Measurements from ENCODE around the gene TAS1R3.

TAS1R3 gene

DNA sequence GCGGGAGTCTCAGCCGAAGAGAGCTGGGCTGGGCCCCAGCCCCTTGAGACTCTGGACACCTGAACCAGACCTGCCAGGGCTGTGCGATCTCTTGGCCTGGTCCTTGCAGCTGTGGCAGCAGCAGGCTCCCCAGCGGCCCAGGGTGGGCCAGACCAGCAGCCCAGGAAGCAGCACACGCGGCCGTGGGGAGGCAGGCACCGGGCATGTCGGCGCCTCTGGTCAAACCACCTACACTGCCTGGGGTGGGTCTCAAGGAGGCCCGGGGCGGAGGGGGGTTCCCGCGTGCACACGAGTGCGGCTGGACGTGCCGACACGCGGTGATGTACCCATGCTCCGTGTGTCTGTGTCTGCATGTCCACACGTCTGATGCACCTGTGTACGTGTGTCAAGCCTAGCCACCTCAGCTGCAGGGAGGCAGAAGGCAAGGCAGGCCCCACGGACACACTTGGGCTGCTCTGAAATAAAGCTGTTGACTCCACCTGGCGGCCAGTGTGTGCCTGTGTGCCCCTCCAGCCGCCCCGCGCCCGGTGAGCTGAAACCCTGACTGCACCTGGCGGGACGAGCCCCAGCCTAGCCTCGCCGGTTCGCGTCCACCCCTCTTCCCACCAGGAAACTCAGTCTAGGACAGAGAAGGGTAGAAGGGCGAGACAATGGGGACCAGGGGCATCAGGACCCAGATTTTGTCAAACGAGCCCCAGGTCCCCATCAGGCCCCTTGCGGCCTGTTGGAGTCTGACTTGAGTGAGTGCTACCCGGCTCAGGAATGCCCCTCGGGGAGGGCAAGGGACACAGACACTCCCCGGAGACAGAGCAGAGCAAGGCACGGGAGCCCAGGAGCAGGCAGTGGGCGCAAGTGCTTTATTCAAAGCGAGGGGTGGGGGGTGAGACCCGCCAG, 39.3 kb upstream of the TAS1R3 start:
- DNase-seq (ENCODE audit: low read depth in 2 of 2): peak; percentile 73 to 74
- TF ChIP-seq, protein P1, sequence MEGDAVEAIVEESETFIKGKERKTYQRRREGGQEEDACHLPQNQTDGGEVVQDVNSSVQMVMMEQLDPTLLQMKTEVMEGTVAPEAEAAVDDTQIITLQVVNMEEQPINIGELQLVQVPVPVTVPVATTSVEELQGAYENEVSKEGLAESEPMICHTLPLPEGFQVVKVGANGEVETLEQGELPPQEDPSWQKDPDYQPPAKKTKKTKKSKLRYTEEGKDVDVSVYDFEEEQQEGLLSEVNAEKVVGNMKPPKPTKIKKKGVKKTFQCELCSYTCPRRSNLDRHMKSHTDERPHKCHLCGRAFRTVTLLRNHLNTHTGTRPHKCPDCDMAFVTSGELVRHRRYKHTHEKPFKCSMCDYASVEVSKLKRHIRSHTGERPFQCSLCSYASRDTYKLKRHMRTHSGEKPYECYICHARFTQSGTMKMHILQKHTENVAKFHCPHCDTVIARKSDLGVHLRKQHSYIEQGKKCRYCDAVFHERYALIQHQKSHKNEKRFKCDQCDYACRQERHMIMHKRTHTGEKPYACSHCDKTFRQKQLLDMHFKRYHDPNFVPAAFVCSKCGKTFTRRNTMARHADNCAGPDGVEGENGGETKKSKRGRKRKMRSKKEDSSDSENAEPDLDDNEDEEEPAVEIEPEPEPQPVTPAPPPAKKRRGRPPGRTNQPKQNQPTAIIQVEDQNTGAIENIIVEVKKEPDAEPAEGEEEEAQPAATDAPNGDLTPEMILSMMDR (IDR thresholded peaks at IDR 0.05; ENCODE audit: low read depth, low read length): peak; percentile 65
- H3K4me3 ChIP-seq (replicated peaks in 1 of 2; ENCODE audit: low read depth in 2 of 2, low read length in 2 of 2): no peak overlapping the region

DNA sequence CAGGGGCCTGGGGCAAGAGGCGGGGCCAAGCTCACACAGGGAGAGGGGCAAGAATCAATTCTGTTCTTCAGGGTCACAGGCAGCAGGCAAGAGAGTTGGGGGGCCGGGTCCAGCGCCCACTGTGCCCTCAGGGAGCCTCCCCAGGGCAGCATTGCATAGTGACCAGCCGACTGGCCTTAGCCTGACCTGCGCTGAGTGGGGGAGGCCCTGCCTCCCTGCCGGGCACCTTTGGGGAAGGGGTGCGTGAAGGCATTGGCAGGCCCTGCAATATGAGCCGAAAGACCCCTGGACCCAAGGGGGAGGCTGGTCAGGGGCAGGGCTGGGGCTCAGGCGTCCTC, 38.7 kb upstream of the TAS1R3 start:
- H3K4me3 ChIP-seq (replicated peaks in 1 of 2; ENCODE audit: low read depth in 2 of 2, low read length in 2 of 2): no peak overlapping the region
- no peak for DNase-seq (ENCODE audit: low read depth in 2 of 2)
- TF ChIP-seq, protein P1 (IDR thresholded peaks at IDR 0.05; ENCODE audit: low read depth, low read length): no peak

DNA sequence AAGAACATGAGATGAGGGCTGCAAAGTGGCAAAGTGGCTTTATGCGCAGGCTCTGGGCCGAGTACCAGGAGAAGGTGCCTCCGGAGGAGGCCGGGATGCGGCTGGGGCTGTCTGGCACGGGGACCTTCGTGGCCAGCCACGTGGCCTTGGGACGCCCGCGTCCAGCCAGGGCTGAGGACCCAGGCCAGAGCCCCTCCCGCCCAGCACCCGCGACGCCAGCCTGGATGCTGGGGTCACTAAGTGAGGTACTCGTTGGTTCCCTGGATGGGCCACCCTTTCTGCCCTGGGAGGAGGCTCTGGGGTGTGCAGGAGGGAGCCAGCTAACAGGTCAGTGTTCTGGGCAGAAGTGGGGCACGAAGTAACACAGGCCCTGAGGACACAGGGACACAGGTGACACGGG, 38.2 kb upstream of the TAS1R3 start:
- TF ChIP-seq, protein P1 (IDR thresholded peaks at IDR 0.05; ENCODE audit: low read depth, low read length): no peak
- no peak overlapping the region for H3K4me3 ChIP-seq (replicated peaks in 1 of 2; ENCODE audit: low read depth in 2 of 2, low read length in 2 of 2)
- no peak for DNase-seq (ENCODE audit: low read depth in 2 of 2)

DNA sequence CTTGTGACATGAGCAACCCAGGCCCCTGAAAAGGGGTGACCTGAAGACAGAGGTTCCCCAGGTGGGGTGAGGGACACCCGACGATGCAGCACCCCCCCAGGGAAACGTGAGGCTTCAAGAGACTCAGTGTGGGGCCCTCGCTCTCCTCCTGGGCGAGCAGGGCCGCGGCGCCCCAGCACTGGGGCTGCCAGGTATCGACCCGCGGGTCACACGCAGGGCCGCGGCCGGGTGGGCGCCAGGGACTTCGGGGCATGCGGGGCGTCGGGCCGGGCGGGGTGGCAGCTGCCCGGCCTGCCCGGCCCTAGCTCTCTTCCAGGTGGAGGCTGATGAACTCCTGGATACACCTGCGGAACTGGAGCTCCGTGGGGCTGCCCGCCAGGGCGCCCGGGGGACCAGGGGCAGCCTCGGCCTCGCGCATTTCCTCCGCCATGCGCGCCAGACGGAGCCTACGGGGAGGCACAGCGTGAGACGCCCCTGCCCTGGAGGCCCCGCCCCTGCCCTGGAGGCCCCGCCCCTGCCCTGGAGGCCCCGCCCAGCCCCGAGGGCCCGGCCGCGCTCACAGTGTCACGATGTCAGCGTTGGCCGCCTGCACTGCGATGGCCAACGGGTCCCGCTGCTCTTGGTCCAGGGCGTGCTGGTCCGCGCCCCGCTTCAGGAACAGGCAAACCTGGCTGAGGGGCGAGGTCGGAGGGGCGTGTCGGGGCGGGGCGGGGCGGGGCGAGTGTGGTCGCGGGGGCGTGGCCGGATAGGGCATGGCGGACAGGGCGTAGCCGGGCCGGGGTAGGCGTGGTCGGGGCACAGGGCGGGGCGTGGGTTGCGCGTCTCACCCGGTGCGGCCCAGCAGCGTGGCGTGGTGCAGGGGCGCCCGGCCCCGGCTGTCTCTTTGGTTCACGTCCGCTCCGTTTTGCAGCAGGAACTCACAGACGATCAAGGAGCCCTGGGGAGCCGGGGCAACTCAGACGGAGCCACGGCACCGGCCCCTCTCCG, 37.5 kb upstream of the TAS1R3 start:
- H3K4me3 ChIP-seq (replicated peaks in 1 of 2; ENCODE audit: low read depth in 2 of 2, low read length in 2 of 2): no peak overlapping the region
- no peak for DNase-seq (ENCODE audit: low read depth in 2 of 2)
- TF ChIP-seq, protein P1 (IDR thresholded peaks at IDR 0.05; ENCODE audit: low read depth, low read length): no peak

DNA sequence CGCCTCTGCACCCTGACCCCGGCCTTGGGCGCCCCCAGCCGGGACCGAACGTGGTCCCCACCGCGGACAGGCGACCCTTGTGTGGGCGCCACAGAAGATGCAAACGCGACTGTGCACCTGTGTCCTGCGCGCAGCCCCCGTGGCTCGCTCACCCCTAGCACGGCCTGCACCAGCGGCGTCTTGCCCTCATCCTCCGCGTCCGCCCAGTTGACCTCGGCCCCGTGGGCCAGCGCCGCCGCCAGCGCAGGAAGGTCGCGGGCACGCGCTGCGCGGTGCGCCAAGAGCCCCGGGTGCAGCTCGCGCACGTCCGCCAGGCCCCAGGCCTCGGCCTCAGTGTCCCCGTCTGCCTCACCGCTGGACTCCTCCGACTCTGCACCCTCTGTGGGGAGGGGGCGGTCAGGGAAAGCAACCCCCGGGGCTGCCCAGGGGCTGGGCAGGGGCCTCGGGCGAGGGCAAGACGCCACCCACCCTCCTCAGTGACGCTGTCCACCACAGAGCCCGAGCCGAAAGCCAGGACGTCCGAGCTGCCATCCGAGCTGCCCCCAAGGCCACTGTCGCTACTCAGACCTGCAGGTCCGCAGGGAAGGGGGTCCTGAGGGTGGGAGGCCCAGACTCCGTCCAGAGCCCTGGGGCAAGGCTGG, 36.7 kb upstream of the TAS1R3 start:
- no peak overlapping the region for H3K4me3 ChIP-seq (replicated peaks in 1 of 2; ENCODE audit: low read depth in 2 of 2, low read length in 2 of 2)
- TF ChIP-seq, protein P1 (IDR thresholded peaks at IDR 0.05; ENCODE audit: low read depth, low read length): no peak

DNA sequence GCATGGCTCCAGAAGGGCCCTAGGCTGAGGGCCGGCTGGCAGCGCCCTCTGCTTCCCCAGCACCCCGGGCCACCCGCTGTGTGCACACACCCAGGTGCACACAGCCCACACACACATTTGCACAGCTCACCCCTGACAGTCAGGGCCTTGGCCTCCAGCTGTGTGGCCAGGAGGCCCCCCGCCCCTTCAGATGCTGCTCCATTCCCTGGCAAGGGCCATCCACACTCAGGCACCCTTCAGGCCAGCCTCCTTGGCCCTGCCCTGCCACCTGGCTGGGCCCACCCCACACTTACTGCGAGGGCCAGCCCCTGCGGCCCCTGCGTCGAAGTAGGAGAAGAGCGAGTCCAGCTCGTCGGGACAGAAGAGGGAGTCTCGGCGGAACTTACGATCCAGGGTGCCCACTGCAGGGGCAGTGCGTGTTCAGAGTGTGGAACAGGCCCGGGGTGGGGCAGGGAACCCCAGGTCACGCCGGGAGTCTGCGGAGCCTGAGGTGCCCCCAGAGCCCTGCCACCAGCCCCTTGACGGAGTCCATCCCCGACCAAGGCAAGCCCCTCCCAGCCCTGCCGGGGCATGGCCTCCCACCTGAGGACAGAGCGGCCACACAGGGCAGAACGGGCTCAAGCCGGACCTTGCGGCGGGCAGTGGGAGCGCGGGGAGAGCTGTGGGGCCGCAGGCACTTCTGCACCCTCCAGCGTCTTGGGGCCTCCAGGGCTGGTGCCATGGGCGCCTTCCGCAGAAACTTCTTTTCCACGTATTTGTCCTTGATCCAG, 35.7 kb upstream of the TAS1R3 start:
- no peak for DNase-seq (ENCODE audit: low read depth in 2 of 2)
- TF ChIP-seq, protein P1 (IDR thresholded peaks at IDR 0.05; ENCODE audit: low read depth, low read length): no peak
- H3K4me3 ChIP-seq (replicated peaks in 1 of 2; ENCODE audit: low read depth in 2 of 2, low read length in 2 of 2): no peak overlapping the region

More for the DNA sequence above, 36.7 kb upstream of the TAS1R3 start:
- DNase-seq (ENCODE audit: low read depth in 2 of 2): no peak
